Spleen (tissue), 11 donors: Measurements from ENCODE around the gene HOXC5. TPM values are rescaled to one million over a fixed set of nuclear protein-coding genes. Genes with fewer than 3 reads are reported as not detected.

Experiments used
- DNase-seq: peaks from one replicate; pipeline ENCODE4 v3.0.0-alpha.2; 2020
- H3K27ac ChIP-seq, 8 donors: fragments of 200-600 bp; sonication (generic) in 7 of 8; 1 replicate in 4 of 8; 2 replicates in 4 of 8; pipeline versions ENCODE4 v1.5.0 to v1.8.0; 2016 to 2021; ENCODE audit warnings: inconsistent platforms in 4 of 8, mild to moderate bottlenecking in 4 of 8, moderate library complexity in 1 of 8
- H3K27me3 ChIP-seq, 7 donors: fragments of 200-600 bp; sonication (generic) in 6 of 7; replicated peaks in 1 of 7; 1 replicate in 4 of 7; 2 replicates in 3 of 7; pipeline versions ENCODE4 v1.5.0 to v1.8.0; 2016 to 2021; ENCODE audit warnings: inconsistent platforms in 3 of 7, mild to moderate bottlenecking in 1 of 7
- H3K36me3 ChIP-seq, 6 donors: fragments of 200-600 bp; sonication (generic) in 5 of 6; 1 replicate in 4 of 6; 2 replicates in 2 of 6; pipeline versions ENCODE4 v1.5.0 to v1.8.0; 2016 to 2021; ENCODE audit warnings: inconsistent platforms in 2 of 6
- H3K4me1 ChIP-seq, 6 donors: fragments of 200-600 bp; sonication (generic) in 5 of 6; 1 replicate in 3 of 6; 2 replicates in 3 of 6; pipeline versions ENCODE4 v1.5.0 to v1.8.0; 2016 to 2021; ENCODE audit warnings: inconsistent platforms in 3 of 6
- H3K4me3 ChIP-seq, 8 donors: fragments of 200-600 bp; sonication (generic) in 7 of 8; 1 replicate in 4 of 8; 2 replicates in 4 of 8; pipeline versions ENCODE4 v1.5.0 to v1.8.0; 2016 to 2021; ENCODE audit warnings: inconsistent platforms in 4 of 8, mild to moderate bottlenecking in 4 of 8, moderate library complexity in 2 of 8
- H3K9me3 ChIP-seq, 8 donors: fragments of 200-600 bp; sonication (generic) in 7 of 8; 1 replicate in 4 of 8; 2 replicates in 4 of 8; pipeline versions ENCODE4 v1.5.0 to v1.8.0; 2016 to 2021; ENCODE audit warnings: inconsistent platforms in 4 of 8
- POLR2A ChIP-seq, 3 donors: fragments of 450-650 bp; IDR thresholded peaks; one replicate each; pipeline ENCODE4 v1.5.1; 2017; ENCODE audit warnings: antibody characterized with exemption in 3 of 3, mild to moderate bottlenecking in 1 of 3
- POLR2AphosphoS5 ChIP-seq, 3 donors: sonication (generic); formaldehyde crosslinking; IDR thresholded peaks; one replicate each; pipeline ENCODE4 v1.5.1; 2017; ENCODE audit warnings: antibody characterized with exemption in 3 of 3
- WGBS, 5 donors: extraction: QIAGEN DNeasy Blood & Tissue Kit in 3 of 5; methylation state at CpG; one replicate each; pipeline versions ENCODE4 v1.1.5 to v1.1.7; 2013 to 2018; 5-methylcytosine and 5-hydroxymethylcytosine counted together
- intact Hi-C: fragments of 100-400 bp; cut with DNase I; formaldehyde crosslinking; loops from one replicate; pipeline ENCODE4 v1.15.0; 2023; ENCODE audit warnings: low total_unique reads
- polyA plus RNA-seq, 3 donors: library from polyadenylated mRNA; stranded (reverse); fragments of 200-250 nt; gene quantifications; one replicate each; pipeline ENCODE4 v1.2.1, GENCODE V29; 2013
- total RNA-seq, 7 donors: library from RNA; depleted of rRNA in 3 of 7; stranded (reverse); fragments of >200 nt in 3 of 7; fragmentation: NEBNext Ultra II Directional in 4 of 7; extraction: Animal tissue kit (Norgen Biotek cat#: 25700) in 4 of 7; gene quantifications; one replicate each; pipeline versions ENCODE4 v1.1.0 to v1.2.1, GENCODE V29; 2016 to 2021
- TF ChIP-seq, protein P1 (sequence below), 11 experiments: fragments of 200-600 bp in 7 of 11; fragments of 450-650 bp in 4 of 11; sonication (generic) in 4 of 11; IDR thresholded peaks in 8 of 11; conservative IDR thresholded peaks in 3 of 11; 1 replicate in 7 of 11; 2 replicates in 4 of 11; pipeline versions ENCODE4 v1.4.0 to v1.8.0; 2016 to 2021; ENCODE audit warnings: antibody characterized with exemption in 11 of 11, inconsistent platforms in 4 of 11, mild to moderate bottlenecking in 1 of 11
- donor health status: healthy with polysubstance abuse.
- donor health status: DM: no; HTN: no; CAD: no; lungs with moderate emphysema.
- donor health status: DM: no; HTN: no; CAD: no.
- donor health status: Bipolar disorder and iron deficiency.
- donor health status: healthy.
- donor health status: DM: no; HTN: no; CAD: no.
- donor health status: DM: yes; HTN: yes; CAD: no.

Gene HOXC5
- total and polyA plus RNA-seq, 10 donors, result 0.06 TPM; not detected in 9

DNA sequence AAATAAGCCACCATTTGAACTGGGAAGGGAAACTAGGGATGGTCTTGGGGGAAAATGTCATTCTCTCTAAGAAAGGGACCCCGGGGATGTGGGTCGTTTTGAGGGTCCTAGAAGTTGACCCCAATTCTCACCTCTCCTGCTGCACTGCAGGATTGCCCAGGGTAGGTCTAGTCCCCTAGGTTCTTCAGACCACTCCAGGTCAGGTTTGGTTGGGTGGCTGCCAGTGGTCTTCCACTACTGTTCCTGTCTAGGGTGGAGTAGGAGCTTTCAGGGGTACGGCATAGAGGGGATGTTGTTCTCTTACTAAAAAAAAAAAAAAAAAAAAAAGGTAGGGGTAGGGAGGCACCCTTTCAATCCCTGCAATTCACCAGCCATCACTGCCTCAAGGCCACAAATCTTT, 16.8 kb upstream of the HOXC5 start:
- peaks cover 7 to 57% (median 40%) of the 10 kb centered on the region in 6 donors for H3K4me1 ChIP-seq
- peak overlapping the region in 1 of 8 donors; percentile 71 for H3K4me3 ChIP-seq
- TF ChIP-seq, protein P1, sequence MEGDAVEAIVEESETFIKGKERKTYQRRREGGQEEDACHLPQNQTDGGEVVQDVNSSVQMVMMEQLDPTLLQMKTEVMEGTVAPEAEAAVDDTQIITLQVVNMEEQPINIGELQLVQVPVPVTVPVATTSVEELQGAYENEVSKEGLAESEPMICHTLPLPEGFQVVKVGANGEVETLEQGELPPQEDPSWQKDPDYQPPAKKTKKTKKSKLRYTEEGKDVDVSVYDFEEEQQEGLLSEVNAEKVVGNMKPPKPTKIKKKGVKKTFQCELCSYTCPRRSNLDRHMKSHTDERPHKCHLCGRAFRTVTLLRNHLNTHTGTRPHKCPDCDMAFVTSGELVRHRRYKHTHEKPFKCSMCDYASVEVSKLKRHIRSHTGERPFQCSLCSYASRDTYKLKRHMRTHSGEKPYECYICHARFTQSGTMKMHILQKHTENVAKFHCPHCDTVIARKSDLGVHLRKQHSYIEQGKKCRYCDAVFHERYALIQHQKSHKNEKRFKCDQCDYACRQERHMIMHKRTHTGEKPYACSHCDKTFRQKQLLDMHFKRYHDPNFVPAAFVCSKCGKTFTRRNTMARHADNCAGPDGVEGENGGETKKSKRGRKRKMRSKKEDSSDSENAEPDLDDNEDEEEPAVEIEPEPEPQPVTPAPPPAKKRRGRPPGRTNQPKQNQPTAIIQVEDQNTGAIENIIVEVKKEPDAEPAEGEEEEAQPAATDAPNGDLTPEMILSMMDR (IDR thresholded peaks at IDR 0.05 in 8 of 11, conservative IDR thresholded peaks at IDR 0.05 in 3 of 11), result no peak
- TF ChIP-seq POLR2AphosphoS5 (IDR thresholded peaks at IDR 0.05), result no peak
- no peak for TF ChIP-seq POLR2A (IDR thresholded peaks at IDR 0.05)
- DNase-seq, result no peak
- peaks cover 9 to 100% (median 95%) of the 10 kb centered on the region in 7 donors for H3K27me3 ChIP-seq
- H3K27ac ChIP-seq, result no peak overlapping the region
- H3K36me3 ChIP-seq, result no peaks in the 10 kb centered on the region
- H3K9me3 ChIP-seq, result no peaks in the 10 kb centered on the region
- intact Hi-C loops, result no loop called here
- 10 to 28% (median 20%) methylated on average over 3 of the region's 3 CpGs for WGBS, 5 donors

DNA sequence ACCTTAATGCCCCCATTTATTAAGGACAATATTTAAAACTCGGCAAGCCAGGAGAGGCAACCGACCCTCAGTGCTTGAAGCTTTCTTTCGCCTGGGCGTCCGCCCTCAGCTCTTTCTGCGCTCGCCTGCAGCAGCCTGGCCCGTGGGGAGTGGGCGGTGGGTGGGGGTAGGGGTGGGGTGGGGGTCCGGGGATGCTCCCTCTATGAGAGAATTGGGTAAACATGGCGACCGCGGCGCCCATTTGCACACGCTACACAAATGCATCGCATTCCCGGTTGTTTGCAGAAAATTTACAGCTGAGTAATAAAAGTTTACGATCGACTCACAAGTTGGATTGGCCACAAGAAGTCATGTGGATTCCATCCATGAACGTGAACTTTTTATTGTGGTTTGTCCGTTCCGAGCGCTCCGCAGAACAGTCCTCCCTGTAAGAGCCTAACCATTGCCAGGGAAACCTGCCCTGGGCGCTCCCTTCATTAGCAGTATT, 16.3 kb upstream of the HOXC5 start:
- WGBS, 5 donors, result 3 to 9% (median 7%) methylated on average over 24 to 25 of the region's 25 CpGs
- Histone ChIP-seq H3K27me3 (peaks cover 9 to 100% (median 95%) of the 10 kb centered on the region in 7 donors), H3K4me3 (peak overlapping the region in 1 of 8 donors; percentile 71), H3K9me3 (no peaks in the 10 kb centered on the region), H3K4me1 (peaks cover 7 to 53% (median 39%) of the 10 kb centered on the region in 6 donors), H3K27ac (no peak overlapping the region), H3K36me3 (no peaks in the 10 kb centered on the region)
- intact Hi-C loops, result no loop called here
- DNase-seq, result no peak
- TF ChIP-seq POLR2AphosphoS5 (IDR thresholded peaks at IDR 0.05), result no peak

DNA sequence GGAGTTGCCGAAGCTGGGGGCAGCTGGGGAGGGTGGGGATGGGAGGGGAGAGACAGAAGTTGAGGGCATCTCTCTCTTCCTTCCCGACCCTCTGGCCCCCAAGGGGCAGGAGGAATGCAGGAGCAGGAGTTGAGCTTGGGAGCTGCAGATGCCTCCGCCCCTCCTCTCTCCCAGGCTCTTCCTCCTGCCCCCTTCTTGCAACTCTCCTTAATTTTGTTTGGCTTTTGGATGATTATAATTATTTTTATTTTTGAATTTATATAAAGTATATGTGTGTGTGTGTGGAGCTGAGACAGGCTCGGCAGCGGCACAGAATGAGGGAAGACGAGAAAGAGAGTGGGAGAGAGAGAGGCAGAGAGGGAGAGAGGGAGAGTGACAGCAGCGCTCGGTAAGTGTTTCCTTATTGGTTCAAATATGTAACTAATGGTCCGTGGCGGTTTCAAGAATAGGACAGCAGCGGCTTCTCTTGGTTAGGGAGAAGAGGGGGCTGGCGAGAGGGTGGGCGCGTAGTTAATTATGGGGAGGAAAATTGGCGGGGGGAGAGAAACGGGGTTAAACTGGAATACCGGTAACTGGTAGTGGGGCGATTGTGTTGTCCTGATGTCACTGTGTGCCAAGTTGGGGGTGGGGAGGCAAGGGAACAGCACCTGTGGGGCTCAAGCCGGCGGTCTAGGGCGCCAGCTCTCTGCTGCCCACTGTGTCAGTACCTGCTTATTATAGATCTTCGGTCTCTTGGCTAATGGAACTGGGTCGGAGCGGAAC, 15.6 kb upstream of the HOXC5 start:
- no peak for DNase-seq
- peak overlapping the region; percentile 20 to 71 (median 32) for H3K4me3 ChIP-seq
- peaks cover 7 to 52% (median 39%) of the 10 kb centered on the region in 6 donors for H3K4me1 ChIP-seq
- no peaks in the 10 kb centered on the region for H3K36me3 ChIP-seq
- intact Hi-C loops, result no loop called here
- peaks cover 9 to 100% (median 89%) of the 10 kb centered on the region in 7 donors for H3K27me3 ChIP-seq
- peak overlapping the region in 3 of 8 donors; percentile 33 to 58 (median 44) for H3K27ac ChIP-seq
- TF ChIP-seq POLR2A (IDR thresholded peaks at IDR 0.05) (no peak), POLR2AphosphoS5 (IDR thresholded peaks at IDR 0.05) (no peak)
- TF ChIP-seq, protein P1 (IDR thresholded peaks at IDR 0.05 in 8 of 11, conservative IDR thresholded peaks at IDR 0.05 in 3 of 11), result no peak
- no peaks in the 10 kb centered on the region for H3K9me3 ChIP-seq
- WGBS, 5 donors, result 3 to 4% (median 4%) methylated on average over 24 of the region's 24 CpGs

DNA sequence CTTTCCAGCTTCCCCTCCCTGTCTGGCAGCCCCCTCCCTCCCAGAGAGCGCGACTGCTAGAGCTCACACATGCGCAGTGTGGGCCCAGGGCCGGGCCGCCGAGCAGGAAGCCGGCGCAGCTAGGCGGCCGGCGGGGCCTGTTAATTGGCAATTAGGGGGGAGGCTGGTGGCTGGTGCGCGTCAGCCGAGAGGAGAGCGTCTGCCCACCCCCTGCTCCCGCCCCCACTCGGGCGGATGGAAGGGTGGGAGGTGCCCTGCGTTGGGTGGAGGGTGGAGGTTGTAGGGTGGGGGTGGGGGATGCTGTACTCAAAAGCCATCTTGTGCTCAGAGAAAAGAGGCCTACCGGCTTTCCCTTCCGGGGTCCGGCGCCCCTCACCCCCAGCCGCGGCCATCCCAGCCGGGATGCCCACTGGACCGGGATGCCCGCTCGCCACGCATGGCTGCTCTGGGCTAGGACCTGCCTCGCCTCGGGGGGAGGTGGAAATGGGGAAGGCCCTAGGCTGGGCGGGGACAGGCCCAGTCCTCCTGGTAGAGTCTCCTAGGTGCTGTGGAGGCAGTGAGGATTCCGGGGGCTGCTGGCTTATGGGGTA, 14.9 kb upstream of the HOXC5 start:
- H3K27me3 ChIP-seq, result peaks cover 8 to 100% (median 84%) of the 10 kb centered on the region in 7 donors
- H3K4me3 ChIP-seq, result peak overlapping the region; percentile 20 to 71 (median 32)
- DNase-seq, result peak; percentile 93

More for the DNA sequence above, 14.9 kb upstream of the HOXC5 start:
- Histone ChIP-seq H3K27ac (peak overlapping the region in 4 of 8 donors; percentile 10 to 58 (median 38)), H3K4me1 (peaks cover 7 to 52% (median 39%) of the 10 kb centered on the region in 6 donors), H3K36me3 (no peaks in the 10 kb centered on the region), H3K9me3 (no peaks in the 10 kb centered on the region)
- WGBS, 5 donors, result 1 to 4% (median 3%) methylated on average over 21 to 34 of the region's 34 CpGs
- intact Hi-C loops, result no loop called here
- peak; percentile 40 to 78 (median 74) for TF ChIP-seq POLR2AphosphoS5 (IDR thresholded peaks at IDR 0.05)
- TF ChIP-seq, protein P1 (IDR thresholded peaks at IDR 0.05 in 8 of 11, conservative IDR thresholded peaks at IDR 0.05 in 3 of 11), result no peak
